Left kidney (tissue), 2 donors: ENCODE results near the gene ATP6V1G2. TPM values are rescaled to one million over a fixed set of nuclear protein-coding genes. Genes with fewer than 3 reads are reported as not detected.

Experiments used
- DNase-seq: peaks from one replicate; pipeline ENCODE4 v3.0.0-alpha.2; 2013
- polyA plus RNA-seq: library from polyadenylated mRNA; unstranded; fragments of 120-200 nt; gene quantifications from one replicate; pipeline ENCODE4 v1.2.1, GENCODE V29; 2013; ENCODE audit not compliant: insufficient read length

ATP6V1G2 gene
- polyA plus RNA-seq, 1 donor, result 8.6 TPM

- DNase-seq, result no peak
Observed at GRCh38 chr6:31576897-31577578, 30.6 kb upstream of the ATP6V1G2 start.

GRCh38 chr6:31575952-31576685 lies 29.7 kb upstream of the ATP6V1G2 start:
- no peak for DNase-seq

GRCh38 chr6:31575335-31575901 lies 29.0 kb upstream of the ATP6V1G2 start, which contains the start of gene TNF:
TNF (plus strand) TSS chr6:31575565; CDS start chr6:31575742, 177 bp downstream.
- DNase-seq, result no peak

GRCh38 chr6:31574106-31575061 lies 28.0 kb upstream of the ATP6V1G2 start:
- no peak for DNase-seq

- DNase-seq, result no peak
Observed at GRCh38 chr6:31573239-31574105, 27.1 kb upstream of the ATP6V1G2 start.

- no peak for DNase-seq
Observed at GRCh38 chr6:31572041-31572911, 25.9 kb upstream of the ATP6V1G2 start, which contains the start of gene LTA. LTA (plus strand) TSS chr6:31572289; CDS start chr6:31572743, 454 bp downstream.

- no peak for DNase-seq
Observed at GRCh38 chr6:31569861-31570536, 23.6 kb upstream of the ATP6V1G2 start.

GRCh38 chr6:31568537-31568961 lies 22.1 kb upstream of the ATP6V1G2 start:
- DNase-seq, result no peak

GRCh38 chr6:31567531-31568370 lies 21.3 kb upstream of the ATP6V1G2 start:
- no peak for DNase-seq

- DNase-seq, result no peak
Observed at GRCh38 chr6:31560697-31561058, 14.3 kb upstream of the ATP6V1G2 start.

- DNase-seq, result no peak
Observed at GRCh38 chr6:31559958-31560696, 13.7 kb upstream of the ATP6V1G2 start.

GRCh38 chr6:31559606-31559957 lies 13.2 kb upstream of the ATP6V1G2 start:
- no peak for DNase-seq

- no peak for DNase-seq
Observed at GRCh38 chr6:31558631-31559500, 12.5 kb upstream of the ATP6V1G2 start.

- DNase-seq, result no peak
Observed at GRCh38 chr6:31558318-31558625, 11.9 kb upstream of the ATP6V1G2 start.

- DNase-seq, result no peak
Observed at GRCh38 chr6:31557443-31558317, 11.3 kb upstream of the ATP6V1G2 start.

GRCh38 chr6:31556307-31556706 lies 9.9 kb upstream of the ATP6V1G2 start:
- no peak for DNase-seq
